NCI-H748 (cell line): Measurements from ENCODE around the gene SNRK.

Experiments
- DNase-seq: peaks from one replicate; lab custom pipeline; 2025; ENCODE audit not compliant: unreplicated experiment; lab: John Stamatoyannopoulos, UW

The SNRK gene

GRCh38 chr3:43286115-43286840 lies at the start of gene SNRK:
Gene SNRK (plus strand): TSS chr3:43286540. CDS start chr3:43303204, 16,664 bp downstream.
- peak; percentile 77 for DNase-seq

GRCh38 chr3:43238801-43239200 lies 47.5 kb upstream of the SNRK start:
- peak; percentile 4 for DNase-seq

- no peak for DNase-seq
Observed at GRCh38 chr3:43239755-43240154, 46.6 kb upstream of the SNRK start.

GRCh38 chr3:43243590-43244587 lies 42.5 kb upstream of the SNRK start:
- DNase-seq, result no peak

GRCh38 chr3:43244694-43245093 lies 41.6 kb upstream of the SNRK start:
- DNase-seq, result no peak

GRCh38 chr3:43246976-43247375 lies 39.4 kb upstream of the SNRK start:
- DNase-seq, result no peak

- DNase-seq, result no peak
Observed at GRCh38 chr3:43247561-43248184, 38.7 kb upstream of the SNRK start.

- DNase-seq, result no peak
Observed at GRCh38 chr3:43248185-43248583, 38.2 kb upstream of the SNRK start.

- DNase-seq, result no peak
Observed at GRCh38 chr3:43248973-43249372, 37.4 kb upstream of the SNRK start.

- DNase-seq, result no peak
Observed at GRCh38 chr3:43249405-43249804, 36.9 kb upstream of the SNRK start.

- no peak for DNase-seq
Observed at GRCh38 chr3:43253294-43253693, 33.0 kb upstream of the SNRK start.

GRCh38 chr3:43254125-43254524 lies 32.2 kb upstream of the SNRK start:
- DNase-seq, result no peak

GRCh38 chr3:43255662-43256061 lies 30.7 kb upstream of the SNRK start:
- DNase-seq, result no peak

GRCh38 chr3:43256714-43257461 lies 29.5 kb upstream of the SNRK start:
- DNase-seq, result no peak

GRCh38 chr3:43257850-43258249 lies 28.5 kb upstream of the SNRK start:
- no peak for DNase-seq

GRCh38 chr3:43259626-43260025 lies 26.7 kb upstream of the SNRK start:
- DNase-seq, result no peak

- no peak for DNase-seq
Observed at GRCh38 chr3:43260412-43260811, 25.9 kb upstream of the SNRK start.

- DNase-seq, result no peak
Observed at GRCh38 chr3:43262194-43262593, 24.1 kb upstream of the SNRK start.

GRCh38 chr3:43266451-43266850 lies 19.9 kb upstream of the SNRK start:
- no peak for DNase-seq

GRCh38 chr3:43266995-43267394 lies 19.3 kb upstream of the SNRK start:
- no peak for DNase-seq

- no peak for DNase-seq
Observed at GRCh38 chr3:43268636-43269035, 17.7 kb upstream of the SNRK start.
